H9 (cell line): ENCODE measurements around the gene HSD11B1. TPM values are rescaled to one million over a fixed set of nuclear protein-coding genes. Genes with fewer than 3 reads are reported as not detected.

Experiments
- DNase-seq: peaks from one replicate; pipeline ENCODE4 v3.0.0-alpha.2; 2017
- H2AFZ ChIP-seq: one replicate; pipeline ENCODE4 v1.6.1; 2013; ENCODE audit warnings: mild to moderate bottlenecking, low read length, control low read depth, moderate library complexity
- H2AK5ac ChIP-seq: 2 replicates; pipeline ENCODE4 v1.6.1; 2013; ENCODE audit warnings: low read length, control low read depth, mixed read lengths; ENCODE audit not compliant: insufficient read length
- H2BK120ac ChIP-seq: one replicate; pipeline ENCODE4 v1.6.1; 2013; ENCODE audit warnings: low read depth, mild to moderate bottlenecking, low read length, control low read depth, inconsistent platforms; ENCODE audit not compliant: poor library complexity, severe bottlenecking
- H2BK12ac ChIP-seq: 2 replicates; pipeline ENCODE4 v1.6.1; 2013; ENCODE audit warnings: low read length, control low read depth, mixed read lengths, low read depth; ENCODE audit not compliant: insufficient read length
- H2BK15ac ChIP-seq: 2 replicates; pipeline ENCODE4 v1.6.1; 2013; ENCODE audit warnings: low read depth, low read length, control low read depth
- H2BK20ac ChIP-seq: one replicate; pipeline ENCODE4 v1.6.1; 2013; ENCODE audit warnings: low read depth, mild to moderate bottlenecking, low read length, control low read depth, inconsistent platforms; ENCODE audit not compliant: poor library complexity, severe bottlenecking
- H2BK5ac ChIP-seq: 2 replicates; pipeline ENCODE4 v1.6.1; 2013; ENCODE audit warnings: low read length, control low read depth, mixed read lengths; ENCODE audit not compliant: insufficient read length
- H3K14ac ChIP-seq: 2 replicates; pipeline ENCODE4 v1.6.1; 2013; ENCODE audit warnings: low read length, control low read depth; ENCODE audit not compliant: insufficient read depth
- H3K18ac ChIP-seq: 2 replicates; pipeline ENCODE4 v1.6.1; 2013; ENCODE audit warnings: low read depth, mild to moderate bottlenecking, mixed read lengths, low read length, control low read depth; ENCODE audit not compliant: insufficient read length
- H3K23ac ChIP-seq: 2 replicates; pipeline ENCODE4 v1.6.1; 2013; ENCODE audit warnings: low read length, control low read depth, mixed read lengths, low read depth; ENCODE audit not compliant: insufficient read length
- H3K23me2 ChIP-seq: 2 replicates; pipeline ENCODE4 v1.6.1; 2013; ENCODE audit warnings: low read depth, mild to moderate bottlenecking, mixed read lengths, low read length, control low read depth; ENCODE audit not compliant: insufficient read length, poor library complexity, severe bottlenecking
- H3K27ac ChIP-seq: 2 replicates; pipeline ENCODE4 v1.5.1; 2013; ENCODE audit warnings: low read length, control low read depth, mixed read lengths, low read depth; ENCODE audit not compliant: insufficient read length
- H3K27me3 ChIP-seq: 2 replicates; pipeline ENCODE4 v1.6.1; 2013; ENCODE audit warnings: low read length, control low read depth, inconsistent platforms; ENCODE audit not compliant: insufficient read depth
- H3K4ac ChIP-seq: 2 replicates; pipeline ENCODE4 v1.6.1; 2013; ENCODE audit warnings: low read depth, mild to moderate bottlenecking, control low read depth, inconsistent platforms, low read length, moderate library complexity
- H3K4me1 ChIP-seq: 2 replicates; pipeline ENCODE4 v1.6.1; 2013; ENCODE audit warnings: low read length, control low read depth, inconsistent platforms; ENCODE audit not compliant: insufficient read depth
- H3K4me2 ChIP-seq: 2 replicates; pipeline ENCODE4 v1.6.1; 2013; ENCODE audit warnings: low read length, control low read depth, mixed read lengths; ENCODE audit not compliant: insufficient read length, insufficient read depth
- H3K56ac ChIP-seq: 2 replicates; pipeline ENCODE4 v1.6.1; 2013; ENCODE audit warnings: low read depth, mild to moderate bottlenecking, mixed read lengths, low read length, control low read depth; ENCODE audit not compliant: insufficient read length
- H3K79me1 ChIP-seq: 2 replicates; pipeline ENCODE4 v1.6.1; 2013; ENCODE audit warnings: low read depth, mild to moderate bottlenecking, moderate library complexity, low read length, control low read depth, inconsistent platforms; ENCODE audit not compliant: insufficient read depth, poor library complexity, severe bottlenecking
- H3K79me2 ChIP-seq: 2 replicates; pipeline ENCODE4 v1.6.1; 2013; ENCODE audit warnings: low read length, control low read depth, inconsistent platforms; ENCODE audit not compliant: insufficient read depth
- H3K9ac ChIP-seq: 2 replicates; pipeline ENCODE4 v1.6.1; 2013; ENCODE audit warnings: low read length, control low read depth, mixed read lengths; ENCODE audit not compliant: insufficient read length; ENCODE audit errors: extremely low read depth
- H3K9me3 ChIP-seq: one replicate; pipeline ENCODE4 v1.6.1; 2013; ENCODE audit warnings: low read depth, low read length, inconsistent platforms; ENCODE audit not compliant: control insufficient read depth
- H3T11ph ChIP-seq: one replicate; pipeline ENCODE4 v1.6.1; 2013; ENCODE audit warnings: mild to moderate bottlenecking, low read length, control low read depth, inconsistent platforms
- H4K20me1 ChIP-seq: one replicate; pipeline ENCODE4 v1.6.1; 2013; ENCODE audit not compliant: control insufficient read depth, insufficient read length, insufficient read depth
- H4K5ac ChIP-seq: 2 replicates; pipeline ENCODE4 v1.6.1; 2013; ENCODE audit warnings: low read depth, mild to moderate bottlenecking, mixed read lengths, low read length, control low read depth; ENCODE audit not compliant: insufficient read length
- H4K8ac ChIP-seq: replicated peaks from 2 replicates; pipeline ENCODE4 v1.6.1; 2013; ENCODE audit warnings: low read length, control low read depth, mixed read lengths, low read depth; ENCODE audit not compliant: insufficient read length
- H4K91ac ChIP-seq: 2 replicates; pipeline ENCODE4 v1.6.1; 2013; ENCODE audit warnings: low read depth, mild to moderate bottlenecking, moderate library complexity, mixed read lengths, low read length, control low read depth; ENCODE audit not compliant: insufficient read length
- H3K27ac Mint-ChIP-seq, 3 experiments: 2 replicates in 2 of 3; 3 replicates in 1 of 3; pipeline ENCODE4 v1.8.0; 2020 to 2021; ENCODE audit warnings: mixed read lengths in 3 of 3, mild to moderate bottlenecking in 1 of 3, moderate library complexity in 1 of 3
- H3K27me3 Mint-ChIP-seq: 2 replicates; pipeline ENCODE4 v1.8.0; 2021; ENCODE audit warnings: low read depth, mild to moderate bottlenecking, moderate library complexity, mixed read lengths
- H3K36me3 Mint-ChIP-seq, 3 experiments: 2 replicates in 2 of 3; 3 replicates in 1 of 3; pipeline ENCODE4 v1.8.0; 2020 to 2021; ENCODE audit warnings: low read depth in 3 of 3, mixed read lengths in 3 of 3; ENCODE audit not compliant: insufficient read depth in 1 of 3
- H3K4me1 Mint-ChIP-seq, 2 experiments: 2 replicates each; pipeline ENCODE4 v1.8.0; 2020; ENCODE audit warnings: mixed read lengths in 2 of 2
- H3K4me3 Mint-ChIP-seq, 2 experiments: 2 replicates in 1 of 2; 3 replicates in 1 of 2; pipeline ENCODE4 v1.8.0; 2020 to 2021; ENCODE audit warnings: mild to moderate bottlenecking in 2 of 2, mixed read lengths in 2 of 2, moderate library complexity in 1 of 2
- H3K9me3 Mint-ChIP-seq, 2 experiments: 2 replicates in 1 of 2; 3 replicates in 1 of 2; pipeline ENCODE4 v1.8.0; 2020; ENCODE audit warnings: mild to moderate bottlenecking in 2 of 2, mixed read lengths in 2 of 2, moderate library complexity in 1 of 2
- CTCF ChIP-seq: fragments of 200-600 bp; sonication (generic); conservative IDR thresholded peaks from 3 replicates; pipeline ENCODE4 v1.8.0; 2021; ENCODE audit warnings: antibody characterized with exemption, mild to moderate bottlenecking
- total RNA-seq: library from RNA; stranded (reverse); gene quantifications from 2 replicates; pipeline ENCODE4 v1.2.1, GENCODE V29; 2021

HSD11B1 gene
- total RNA-seq, 1 experiment from 2014 or later: not detected

GRCh38 chr1:209767706-209768105 lies 63.1 kb downstream of the HSD11B1 start:
- Histone ChIP-seq H4K91ac (no peak overlapping the region), H3K4me1 (no peaks in the 10 kb centered on the region), H3K9ac (no peak overlapping the region), H4K20me1 (peaks cover 3% of the 10 kb centered on the region), H2BK12ac (no peak overlapping the region), H2AFZ (no peak overlapping the region), H2BK120ac (no peak overlapping the region), H2BK20ac (no peak overlapping the region), H3K79me1 (no peaks in the 10 kb centered on the region), H3K9me3 (no peaks in the 10 kb centered on the region), H2AK5ac (no peak overlapping the region), H3K23ac (no peak overlapping the region), H3K18ac (no peak overlapping the region), H3K79me2 (no peaks in the 10 kb centered on the region), H3T11ph (no peak overlapping the region), H2BK5ac (no peak overlapping the region), H2BK15ac (no peak overlapping the region), H3K27ac (no peak overlapping the region), H3K4ac (no peak overlapping the region), H4K8ac (no peak overlapping the region), H3K56ac (no peak overlapping the region), H3K27me3 (no peaks in the 10 kb centered on the region), H3K4me2 (no peak overlapping the region), H3K14ac (no peak overlapping the region), H4K5ac (no peak overlapping the region), H3K23me2 (no peaks in the 10 kb centered on the region)
- TF ChIP-seq CTCF: no peak
- no peak overlapping the region; a peak in 1 of 7 replicates for H3K27ac Mint-ChIP-seq
- no peak for DNase-seq
- H3K4me3 Mint-ChIP-seq: no peak overlapping the region
- H3K27me3 Mint-ChIP-seq: peaks cover 7% of the 10 kb centered on the region
- H3K36me3 Mint-ChIP-seq: no peaks in the 10 kb centered on the region; a peak in 1 of 7 replicates
- no peaks in the 10 kb centered on the region; a peak in 1 of 5 replicates for H3K9me3 Mint-ChIP-seq
- peaks cover 0 to 6% of the 10 kb centered on the region in 2 experiments; a peak in 1 of 4 replicates for H3K4me1 Mint-ChIP-seq
